Fibroblast of gingiva (primary cell): ENCODE measurements around the gene CCDC127.
"Not testable (repeated sequence)": the region's sequence is repeated elsewhere in the genome, so short reads cannot be mapped to it uniquely, and the experiment has no call there.

Source experiments
- DNase-seq: peaks from one replicate; pipeline ENCODE4 v3.0.0-alpha.2; 2011; ENCODE audit warnings: low read depth

CCDC127 gene, protein sequence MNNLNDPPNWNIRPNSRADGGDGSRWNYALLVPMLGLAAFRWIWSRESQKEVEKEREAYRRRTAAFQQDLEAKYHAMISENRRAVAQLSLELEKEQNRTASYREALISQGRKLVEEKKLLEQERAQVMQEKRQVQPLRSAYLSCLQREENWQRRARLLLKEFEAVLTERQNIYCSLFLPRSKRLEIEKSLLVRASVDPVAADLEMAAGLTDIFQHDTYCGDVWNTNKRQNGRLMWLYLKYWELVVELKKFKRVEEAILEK

DNA sequence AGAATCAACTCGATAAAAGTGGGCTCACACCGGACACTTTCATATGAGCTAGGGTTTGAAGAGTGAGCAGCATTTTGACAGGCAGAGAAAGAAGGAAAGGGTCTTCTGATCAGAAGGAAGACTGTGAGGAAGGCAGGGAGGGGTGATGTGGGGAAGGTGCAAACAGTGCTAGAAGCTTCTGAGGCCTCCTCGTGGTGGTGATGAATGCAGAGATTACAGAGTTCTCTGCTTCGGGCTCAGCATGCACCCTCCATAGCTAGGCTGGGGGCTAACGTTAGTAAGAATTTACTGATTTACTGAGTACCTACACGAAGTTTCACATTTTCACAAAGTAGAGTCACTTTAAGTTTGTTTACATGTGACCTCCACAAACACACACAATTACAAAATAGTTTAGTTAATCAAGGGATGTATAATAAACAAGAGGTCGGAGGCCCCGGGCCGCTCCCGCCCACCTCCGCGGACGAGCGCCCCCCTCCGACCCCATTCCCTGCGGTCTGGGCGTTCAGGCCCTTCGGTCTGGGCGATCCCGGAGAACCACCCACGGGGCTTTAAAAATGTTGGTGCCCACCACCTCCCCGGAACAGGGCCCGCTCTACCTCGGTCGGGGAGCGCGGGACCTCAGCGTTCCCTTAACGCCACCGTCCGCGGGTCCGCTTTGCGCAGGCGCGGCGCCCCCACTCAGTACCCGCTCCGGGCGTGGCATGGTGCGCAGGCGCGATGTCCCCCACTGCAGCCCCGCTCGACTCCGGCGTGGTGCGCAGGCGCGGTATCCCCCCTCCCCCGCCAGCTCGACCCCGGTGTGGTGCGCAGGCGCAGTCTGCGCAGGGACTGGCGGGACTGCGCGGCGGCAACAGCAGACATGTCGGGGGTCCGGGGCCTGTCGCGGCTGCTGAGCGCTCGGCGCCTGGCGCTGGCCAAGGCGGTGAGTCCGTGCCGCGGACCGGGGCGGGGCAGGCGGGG, at the start of gene CCDC127, which contains the start of gene SDHA:
CCDC127 (minus strand) TSS at position 660 of the 963 bp plus-strand sequence. CDS start 1,304 bp downstream, outside the sequence.
SDHA (plus strand) TSS at position 827 of the 963 bp plus-strand sequence; CDS start at position 863, 36 bp downstream.
- DNase-seq = peak; percentile 86

- no peak for DNase-seq
Measured at GRCh38 chr5:267716-268115, 49.8 kb upstream of the CCDC127 start.

GRCh38 chr5:266311-267026, 48.5 kb upstream of the CCDC127 start:
- peak; percentile 71 for DNase-seq

GRCh38 chr5:264338-264737, 46.4 kb upstream of the CCDC127 start:
- DNase-seq = no peak

DNA sequence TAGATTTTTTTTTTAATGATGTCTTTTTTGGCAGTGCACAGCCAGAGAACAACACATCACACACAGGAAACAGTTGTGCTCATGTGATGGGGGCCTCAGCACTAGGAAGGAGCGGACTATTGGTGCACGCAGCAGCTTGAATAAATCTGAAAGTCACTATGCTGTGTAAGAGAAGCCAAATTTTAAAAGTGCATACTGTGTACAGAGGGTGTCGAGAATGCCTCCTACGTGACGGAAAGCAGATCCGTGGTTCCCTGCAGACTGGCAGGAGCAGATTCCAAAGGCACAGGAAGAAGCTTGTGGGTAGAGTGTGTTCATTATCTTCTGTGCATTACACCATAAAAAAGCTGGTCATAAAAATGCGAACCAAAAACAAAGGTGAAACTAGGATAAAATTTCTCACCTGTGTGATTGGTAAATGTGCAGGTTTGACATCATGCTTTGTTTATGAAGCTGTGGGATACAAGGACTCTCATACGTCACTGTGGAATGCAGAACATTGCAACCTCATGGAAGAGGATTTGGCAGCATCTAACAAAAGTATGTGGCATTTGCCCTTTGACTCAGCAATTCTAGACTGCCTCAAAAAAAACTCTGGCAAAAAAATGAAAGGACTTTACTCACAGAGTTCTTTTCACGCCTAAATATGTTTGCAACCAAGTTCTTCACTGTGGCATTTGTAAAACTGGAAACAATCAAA, 45.5 kb upstream of the CCDC127 start:
- peak; percentile 97 for DNase-seq

GRCh38 chr5:257148-257547, 39.2 kb upstream of the CCDC127 start:
- no peak for DNase-seq

GRCh38 chr5:256347-256746, 38.4 kb upstream of the CCDC127 start:
- DNase-seq = not testable (repeated sequence)

GRCh38 chr5:255116-255515, 37.2 kb upstream of the CCDC127 start:
- DNase-seq = not testable (repeated sequence)

GRCh38 chr5:254322-254721, 36.4 kb upstream of the CCDC127 start:
- DNase-seq = not testable (repeated sequence)

GRCh38 chr5:252546-252945, 34.6 kb upstream of the CCDC127 start:
- DNase-seq = no peak

DNA sequence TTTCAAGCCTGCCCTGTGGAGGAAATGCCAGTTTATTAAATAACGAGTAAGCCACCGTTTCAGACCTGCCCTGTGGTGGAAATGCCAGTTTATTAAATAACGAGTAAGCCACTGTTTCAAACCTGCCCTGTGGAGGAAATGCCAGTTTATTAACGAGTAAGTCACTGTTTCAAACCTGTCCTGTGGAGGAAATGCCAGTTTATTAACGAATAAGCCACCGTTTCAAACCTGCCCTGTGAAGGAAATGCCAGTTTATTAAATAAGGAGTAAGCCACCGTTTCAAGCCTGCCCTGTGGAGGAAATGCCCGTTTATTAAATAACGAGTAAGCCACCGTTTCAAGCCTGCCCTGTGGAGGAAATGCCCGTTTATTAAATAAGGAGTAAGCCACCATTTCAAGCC, 34.0 kb upstream of the CCDC127 start:
- DNase-seq = not testable (repeated sequence)

DNA sequence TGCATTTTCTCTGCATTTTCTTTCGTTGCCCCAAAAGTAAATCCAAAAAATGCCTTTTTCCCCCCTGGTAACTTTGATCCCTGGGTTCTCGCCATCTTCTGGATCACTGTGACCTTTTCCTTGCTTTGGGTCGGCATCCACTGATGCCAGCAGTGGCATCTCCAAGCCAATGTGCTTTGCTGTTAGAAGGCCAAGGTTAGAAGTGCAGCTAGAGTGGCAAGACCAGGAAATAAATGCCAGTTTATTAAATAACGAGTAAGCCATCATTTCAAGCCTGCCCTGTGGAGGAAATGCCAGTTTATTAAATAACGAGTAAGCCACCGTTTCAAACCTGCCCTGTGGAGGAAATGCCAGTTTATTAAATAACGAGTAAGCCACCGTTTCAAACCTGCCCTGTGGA, 33.6 kb upstream of the CCDC127 start:
- not testable (repeated sequence) for DNase-seq

DNA sequence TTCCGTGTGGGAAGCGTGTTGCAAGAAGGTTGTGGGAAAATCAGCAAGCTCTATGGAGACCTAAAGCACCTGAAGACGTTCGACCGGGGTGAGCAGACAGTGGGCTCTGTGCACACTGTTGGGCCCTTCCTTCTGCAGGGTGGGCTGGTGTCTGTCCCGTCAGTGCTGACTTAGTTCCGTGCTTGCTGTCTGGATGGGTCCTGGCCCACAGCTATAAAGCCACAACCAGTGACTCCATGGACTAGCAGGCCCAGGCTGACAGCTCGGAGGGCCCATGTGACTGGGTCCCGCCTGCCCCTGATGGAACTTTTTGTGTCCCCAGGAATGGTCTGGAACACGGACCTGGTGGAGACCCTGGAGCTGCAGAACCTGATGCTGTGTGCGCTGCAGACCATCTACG, 33.1 kb upstream of the CCDC127 start:
- DNase-seq = not testable (repeated sequence)

GRCh38 chr5:250396-250795, 32.4 kb upstream of the CCDC127 start:
- DNase-seq = not testable (repeated sequence)

DNA sequence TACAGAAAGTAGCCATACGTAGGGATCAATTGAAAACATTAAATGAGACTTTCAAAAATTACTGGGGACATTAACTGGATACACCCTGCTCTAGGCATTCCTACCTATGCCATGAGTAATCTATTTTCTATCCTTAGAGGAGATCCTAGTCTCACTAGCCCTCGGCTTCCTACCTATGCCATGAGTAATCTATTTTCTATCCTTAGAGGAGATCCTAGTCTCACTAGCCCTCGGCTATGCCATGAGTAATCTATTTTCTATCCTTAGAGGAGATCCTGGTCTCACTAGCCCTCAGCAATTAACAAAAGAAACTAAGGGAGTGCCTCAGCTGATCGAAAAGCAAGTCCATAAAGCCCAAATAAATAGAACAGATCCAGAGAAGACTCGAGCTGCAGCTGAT, 27.8 kb upstream of the CCDC127 start:
- not testable (repeated sequence) for DNase-seq

DNA sequence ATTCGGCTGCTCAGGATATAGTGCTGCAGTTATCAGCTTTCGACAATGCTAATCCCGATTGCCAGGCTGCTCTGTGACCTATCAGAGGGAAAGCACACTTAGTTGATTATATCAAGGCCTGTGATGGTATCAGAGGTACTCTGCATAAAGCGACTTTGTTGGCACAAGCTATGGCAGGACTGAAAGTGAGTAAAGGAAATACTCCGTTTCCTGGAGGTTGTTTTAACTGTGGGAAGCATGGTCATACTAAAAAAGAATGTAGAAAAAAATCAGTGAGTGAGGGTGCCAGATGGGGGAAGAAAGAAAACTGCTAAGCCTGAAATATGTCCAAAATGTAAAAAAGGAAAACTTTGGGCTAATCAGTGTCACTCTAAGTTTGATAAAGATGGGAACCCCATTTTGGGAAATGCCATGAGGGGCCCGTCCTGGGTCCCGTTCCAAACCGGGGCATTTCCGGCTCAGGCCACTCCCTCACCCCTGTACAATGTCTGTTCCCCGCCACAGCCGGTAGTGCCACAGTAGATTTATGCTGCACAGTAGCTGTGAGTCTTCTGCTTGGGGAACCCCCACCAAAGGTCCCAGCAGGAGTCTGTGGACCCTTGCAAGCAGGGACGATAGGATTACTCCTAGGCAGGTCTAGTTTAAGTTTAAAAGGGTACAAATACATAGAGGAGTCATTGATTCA, 25.9 kb upstream of the CCDC127 start:
- not testable (repeated sequence) for DNase-seq

DNA sequence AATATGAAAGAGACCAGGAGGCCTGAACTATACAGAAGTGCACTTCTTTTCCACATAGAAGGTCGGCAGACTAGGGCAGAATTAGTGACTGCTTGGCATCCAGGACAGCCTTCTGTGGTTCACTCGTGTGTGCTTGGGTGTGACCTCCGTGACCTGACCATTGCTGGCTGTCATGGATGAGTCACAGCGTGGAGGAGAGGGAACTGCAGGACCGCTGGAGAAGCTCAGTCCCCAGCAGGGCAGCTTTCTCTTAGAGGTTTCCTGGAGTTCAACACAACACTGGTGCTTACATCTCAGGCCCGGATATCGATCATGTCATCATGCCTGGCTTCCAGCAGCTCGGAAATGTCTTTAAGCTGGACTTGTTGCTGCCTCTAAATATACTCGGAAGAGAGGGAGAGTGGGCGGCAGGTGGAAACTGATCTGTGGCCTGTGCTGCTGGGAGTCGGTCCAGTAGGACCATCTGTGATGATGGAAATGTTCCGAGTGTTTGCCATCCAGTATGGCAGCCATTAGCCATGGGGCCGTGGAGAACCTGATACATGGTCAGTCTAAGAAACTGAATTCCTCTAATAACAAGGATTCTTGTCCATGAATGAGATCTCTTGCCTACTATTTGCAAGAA, 23.2 kb upstream of the CCDC127 start:
- DNase-seq = not testable (repeated sequence)

DNA sequence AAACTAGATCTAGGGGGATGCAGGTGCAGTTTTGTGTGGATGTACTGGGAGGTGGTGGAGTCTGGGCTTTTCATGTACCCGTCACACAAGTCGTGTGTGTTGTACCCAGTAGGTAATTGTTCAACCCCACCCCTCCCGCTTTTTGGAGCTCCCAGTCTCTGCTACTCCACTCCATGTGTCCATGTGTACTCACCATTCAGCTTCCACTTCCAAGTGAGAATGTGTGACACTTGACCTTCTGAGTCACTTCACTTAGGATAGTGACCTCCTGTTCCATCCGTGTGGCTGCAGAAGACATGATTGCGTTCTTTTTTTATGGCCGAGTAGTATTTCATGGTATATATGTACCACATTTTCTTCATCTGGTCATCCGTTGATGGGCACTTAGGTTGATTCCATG, 22.6 kb upstream of the CCDC127 start:
- not testable (repeated sequence) for DNase-seq

DNA sequence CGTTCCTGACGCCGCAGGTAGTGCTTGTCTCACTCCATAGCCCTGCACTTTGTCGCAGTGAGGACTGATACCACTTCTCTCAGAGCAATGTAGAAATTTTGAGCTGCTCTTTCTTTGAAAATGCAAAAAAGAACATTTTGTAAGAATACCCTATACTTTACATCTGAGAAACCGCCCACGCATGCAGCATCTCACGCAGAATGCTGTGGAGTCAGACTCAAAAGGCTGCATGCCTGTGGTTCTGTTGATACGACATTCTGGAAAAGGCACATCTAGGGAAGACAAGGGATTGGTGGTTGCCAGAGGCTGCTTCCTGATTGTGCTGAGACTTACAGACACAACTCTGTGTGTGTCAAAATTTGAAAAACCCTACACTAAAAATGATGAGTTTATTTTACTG, 20.0 kb upstream of the CCDC127 start:
- DNase-seq = not testable (repeated sequence)

DNA sequence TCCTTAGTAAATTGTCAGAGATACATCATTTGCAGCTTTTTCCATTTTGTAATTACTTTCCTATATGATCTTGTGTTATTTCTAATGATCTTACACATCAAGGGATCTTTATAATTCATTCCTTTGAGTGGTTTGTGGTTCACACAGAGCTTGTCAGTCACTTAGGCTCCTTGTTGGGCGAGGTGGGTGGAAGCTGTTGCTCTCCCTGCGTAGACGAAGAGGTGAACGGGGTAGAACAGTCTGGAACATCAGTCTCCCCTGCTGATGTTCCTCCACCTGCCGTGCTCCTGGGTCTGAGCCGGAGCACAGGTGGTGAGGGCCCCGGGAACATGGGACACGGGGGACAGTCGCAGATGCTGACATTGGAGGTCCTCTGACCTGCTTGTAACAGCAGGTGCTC, 17.6 kb upstream of the CCDC127 start:
- DNase-seq = not testable (repeated sequence)
